Thyroid gland (tissue), 4 donors: Measurements from ENCODE around the gene CA12.
A peak's percentile ranks its signal among the peaks of the same experiment; 100 is the strongest.

ENCODE experiments used
- POLR2A ChIP-seq, 2 donors: fragments of 450-650 bp; IDR thresholded peaks; one replicate each; pipeline ENCODE4 v1.6.1; 2017; ENCODE audit warnings: antibody characterized with exemption in 2 of 2, mild to moderate bottlenecking in 2 of 2, moderate library complexity in 1 of 2
- TF ChIP-seq, protein P1 (sequence below), 6 experiments: fragments of 200-600 bp in 3 of 6; fragments of 450-650 bp in 3 of 6; sonication (generic) in 3 of 6; IDR thresholded peaks; one replicate each; pipeline ENCODE4 v1.5.1; 2016 to 2019; ENCODE audit warnings: antibody characterized with exemption in 6 of 6, mild to moderate bottlenecking in 2 of 6, inconsistent platforms in 1 of 6, moderate library complexity in 1 of 6

GRCh38 chr15:63369296-63369695 is 12.3 kb downstream of the CA12 start:
- TF ChIP-seq, protein P1, sequence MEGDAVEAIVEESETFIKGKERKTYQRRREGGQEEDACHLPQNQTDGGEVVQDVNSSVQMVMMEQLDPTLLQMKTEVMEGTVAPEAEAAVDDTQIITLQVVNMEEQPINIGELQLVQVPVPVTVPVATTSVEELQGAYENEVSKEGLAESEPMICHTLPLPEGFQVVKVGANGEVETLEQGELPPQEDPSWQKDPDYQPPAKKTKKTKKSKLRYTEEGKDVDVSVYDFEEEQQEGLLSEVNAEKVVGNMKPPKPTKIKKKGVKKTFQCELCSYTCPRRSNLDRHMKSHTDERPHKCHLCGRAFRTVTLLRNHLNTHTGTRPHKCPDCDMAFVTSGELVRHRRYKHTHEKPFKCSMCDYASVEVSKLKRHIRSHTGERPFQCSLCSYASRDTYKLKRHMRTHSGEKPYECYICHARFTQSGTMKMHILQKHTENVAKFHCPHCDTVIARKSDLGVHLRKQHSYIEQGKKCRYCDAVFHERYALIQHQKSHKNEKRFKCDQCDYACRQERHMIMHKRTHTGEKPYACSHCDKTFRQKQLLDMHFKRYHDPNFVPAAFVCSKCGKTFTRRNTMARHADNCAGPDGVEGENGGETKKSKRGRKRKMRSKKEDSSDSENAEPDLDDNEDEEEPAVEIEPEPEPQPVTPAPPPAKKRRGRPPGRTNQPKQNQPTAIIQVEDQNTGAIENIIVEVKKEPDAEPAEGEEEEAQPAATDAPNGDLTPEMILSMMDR (IDR thresholded peaks at IDR 0.05), result no peak
- peak in 1 of 2 donors; percentile 11 for TF ChIP-seq POLR2A (IDR thresholded peaks at IDR 0.05)
